CD14-positive monocyte (primary cell): ENCODE measurements around the gene TMEM54. TPM values are rescaled to one million over a fixed set of nuclear protein-coding genes. Genes with fewer than 3 reads are reported as not detected.
A peak's percentile ranks its signal among the peaks of the same experiment; 100 is the strongest.

Experiments
- DNase-seq, 3 donors: peaks; one replicate each; pipeline ENCODE4 v3.0.0-alpha.2; 2011 to 2022
- H2AFZ ChIP-seq: 2 replicates; pipeline ENCODE4 v1.6.0; 2012; ENCODE audit warnings: mild to moderate bottlenecking, low read depth, low read length, inconsistent platforms; ENCODE audit not compliant: insufficient read depth, poor library complexity, severe bottlenecking
- H3K27ac ChIP-seq, 2 donors: 1 replicate in 1 of 2; 2 replicates in 1 of 2; pipeline ENCODE4 v1.5.1; 2012 to 2013; ENCODE audit warnings: low read length in 2 of 2, control low read depth in 1 of 2, inconsistent platforms in 1 of 2, low read depth in 1 of 2, mild to moderate bottlenecking in 1 of 2
- H3K27me3 ChIP-seq, 2 donors: one replicate each; pipeline versions ENCODE4 v1.6.0 to v1.6.1; 2011 to 2013; ENCODE audit warnings: low read length in 2 of 2; ENCODE audit not compliant: control insufficient read depth in 2 of 2, insufficient read depth in 2 of 2
- H3K36me3 ChIP-seq, 2 donors: replicated peaks in 1 of 2; 1 replicate in 1 of 2; 2 replicates in 1 of 2; pipeline versions ENCODE4 v1.5.1 to v1.6.1; 2012 to 2013; ENCODE audit warnings: low read length in 2 of 2, control low read depth in 1 of 2, inconsistent platforms in 1 of 2, mild to moderate bottlenecking in 1 of 2; ENCODE audit not compliant: insufficient read depth in 2 of 2, control insufficient read depth in 1 of 2
- H3K4me1 ChIP-seq, 2 donors: 1 replicate in 1 of 2; 2 replicates in 1 of 2; pipeline versions ENCODE4 v1.5.1 to v1.6.1; 2012 to 2013; ENCODE audit warnings: low read length in 2 of 2, control low read depth in 1 of 2, inconsistent platforms in 1 of 2, mild to moderate bottlenecking in 1 of 2, moderate library complexity in 1 of 2; ENCODE audit not compliant: insufficient read depth in 2 of 2, control insufficient read depth in 1 of 2
- H3K4me2 ChIP-seq: replicated peaks from 2 replicates; pipeline ENCODE3; 2012; ENCODE audit warnings: low read length, moderate library complexity, mild to moderate bottlenecking; ENCODE audit not compliant: poor library complexity, severe bottlenecking; ENCODE audit errors: extremely low read depth
- H3K4me3 ChIP-seq, 3 experiments: fragments of 200-600 bp in 1 of 3; sonication (generic) in 1 of 3; replicated peaks in 1 of 3; 1 replicate in 2 of 3; 2 replicates in 1 of 3; pipeline ENCODE4 v1.5.1; 2011 to 2013; ENCODE audit warnings: low read length in 3 of 3, mild to moderate bottlenecking in 3 of 3, control low read depth in 2 of 3, low read depth in 2 of 3, inconsistent platforms in 1 of 3, moderate library complexity in 1 of 3
- H3K79me2 ChIP-seq: 2 replicates; pipeline ENCODE4 v1.6.0; 2012; ENCODE audit warnings: mild to moderate bottlenecking, control low read depth, inconsistent platforms, low read length, moderate library complexity; ENCODE audit not compliant: insufficient read depth
- H3K9ac ChIP-seq: 2 replicates; pipeline ENCODE4 v1.6.0; 2017; ENCODE audit warnings: low read length, mild to moderate bottlenecking; ENCODE audit not compliant: insufficient read depth, poor library complexity, severe bottlenecking
- H3K9me3 ChIP-seq, 2 donors: replicated peaks in 1 of 2; 1 replicate in 1 of 2; 2 replicates in 1 of 2; pipeline versions ENCODE4 v1.5.1 to v1.6.1; 2012 to 2013; ENCODE audit warnings: low read length in 2 of 2, control low read depth in 1 of 2; ENCODE audit not compliant: control insufficient read depth in 1 of 2, insufficient read depth in 1 of 2
- H4K20me1 ChIP-seq: 2 replicates; pipeline ENCODE4 v1.6.0; 2012; ENCODE audit warnings: mild to moderate bottlenecking, low read length, control low read depth, moderate library complexity; ENCODE audit not compliant: insufficient read depth
- H3K27ac Mint-ChIP-seq, 7 donors: one replicate each; pipeline ENCODE4 v1.8.0; 2020; ENCODE audit warnings: mild to moderate bottlenecking in 7 of 7, mixed read lengths in 7 of 7, moderate library complexity in 6 of 7, inconsistent platforms in 2 of 7
- H3K27me3 Mint-ChIP-seq, 3 donors: one replicate each; pipeline ENCODE4 v1.8.0; 2021 to 2022; ENCODE audit warnings: low read depth in 3 of 3, mild to moderate bottlenecking in 3 of 3, mixed read lengths in 3 of 3, moderate library complexity in 3 of 3, inconsistent platforms in 1 of 3
- H3K36me3 Mint-ChIP-seq, 2 donors: one replicate each; pipeline ENCODE4 v1.8.0; 2020; ENCODE audit warnings: mixed read lengths in 2 of 2, inconsistent platforms in 1 of 2, mild to moderate bottlenecking in 1 of 2
- H3K4me1 Mint-ChIP-seq: one replicate; pipeline ENCODE4 v1.8.0; 2020; ENCODE audit warnings: mild to moderate bottlenecking, mixed read lengths
- H3K4me3 Mint-ChIP-seq, 2 donors: one replicate each; pipeline ENCODE4 v1.8.0; 2020; ENCODE audit warnings: mild to moderate bottlenecking in 2 of 2, mixed read lengths in 2 of 2, moderate library complexity in 1 of 2
- H3K9me3 Mint-ChIP-seq, 7 donors: one replicate each; pipeline ENCODE4 v1.8.0; 2020 to 2022; ENCODE audit warnings: mixed read lengths in 7 of 7, mild to moderate bottlenecking in 6 of 7, moderate library complexity in 6 of 7, inconsistent platforms in 2 of 7
- WGBS: methylation state at CpG from one replicate; pipeline ENCODE4 v1.1.5; 2013; ENCODE audit warnings: missing lambda C conversion rate; ENCODE audit not compliant: insufficient coverage; 5-methylcytosine and 5-hydroxymethylcytosine counted together
- intact Hi-C, 2 donors: fragments of 100-400 bp; cut with micrococcal nuclease; formaldehyde crosslinking; loops; one replicate each; pipeline versions ENCODE4 v1.15.0 to v1.15.1; 2023
- polyA plus RNA-seq, 3 donors: library from polyadenylated mRNA; depleted of rRNA in 1 of 3; unstranded in 2 of 3; stranded (reverse) in 1 of 3; fragments of 300-500 nt in 2 of 3; fragments of >200 nt in 1 of 3; fragmentation: Illumina TruSeq in 2 of 3; gene quantifications; 1 replicate in 2 of 3; 2 replicates in 1 of 3; pipeline ENCODE4 v1.2.3, GENCODE V29; 2012 to 2021
- TF ChIP-seq, protein P1 (sequence below): fragments of 200-600 bp; IDR thresholded peaks from one replicate; pipeline ENCODE4 v1.8.0; 2022; ENCODE audit warnings: antibody characterized with exemption, mild to moderate bottlenecking

TMEM54 gene
- polyA plus RNA-seq, 3 donors, result 0.08 TPM; not detected in 2

DNA sequence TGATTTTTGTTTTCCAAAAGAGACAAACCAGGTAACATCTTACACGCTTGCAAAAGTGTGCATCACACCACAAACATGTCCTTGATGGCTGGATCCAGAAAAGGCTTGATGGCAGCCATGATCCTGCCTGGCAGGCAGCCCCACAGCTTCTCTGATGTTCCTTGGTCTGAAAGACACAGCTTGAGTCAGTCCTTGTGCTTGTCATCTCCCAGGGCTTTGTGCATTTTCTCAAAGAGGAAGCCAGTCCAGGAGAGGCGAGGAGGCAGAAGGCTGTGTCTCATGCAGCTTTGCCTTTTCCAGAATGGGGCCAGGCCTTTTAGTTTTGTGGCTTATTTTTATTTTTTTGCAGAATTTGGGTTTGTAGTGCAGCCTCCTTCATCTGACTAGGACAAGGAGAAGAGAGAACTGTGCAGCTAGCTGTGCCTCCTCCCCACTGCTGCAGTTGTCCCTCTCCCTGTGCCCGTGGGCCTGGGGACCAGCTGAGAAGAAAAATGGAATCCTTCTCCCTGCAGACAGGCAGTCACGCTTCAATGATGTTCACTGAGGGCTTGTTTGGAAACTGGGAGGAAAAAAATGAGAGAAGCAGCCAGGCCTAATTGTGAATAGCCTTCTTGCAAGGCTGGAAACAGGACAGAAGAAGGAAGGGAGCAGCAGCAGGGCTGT, 37.8 kb downstream of the TMEM54 start:
- H3K36me3 ChIP-seq, result peaks cover 16 to 56% of the 10 kb centered on the region in 2 donors
- Mint-ChIP-seq H3K36me3 (peaks cover 40 to 46% of the 10 kb centered on the region in 2 donors), H3K4me1 (no peaks in the 10 kb centered on the region), H3K9me3 (peaks cover 0 to 2% (median 0%) of the 10 kb centered on the region in 7 donors), H3K27ac (peak overlapping the region in 1 of 7 donors; percentile 6), H3K4me3 (no peak overlapping the region), H3K27me3 (peaks cover 0 to 4% (median 2%) of the 10 kb centered on the region in 3 donors)
- no peaks in the 10 kb centered on the region for H4K20me1 ChIP-seq
- H3K9ac ChIP-seq, result no peak overlapping the region
- no peaks in the 10 kb centered on the region for H3K4me1 ChIP-seq
- intact Hi-C loops, result no loop called here
- 100% methylated on average over 3 of the region's 4 CpGs for WGBS
- no peak overlapping the region for H3K27ac ChIP-seq
- TF ChIP-seq, protein P1, sequence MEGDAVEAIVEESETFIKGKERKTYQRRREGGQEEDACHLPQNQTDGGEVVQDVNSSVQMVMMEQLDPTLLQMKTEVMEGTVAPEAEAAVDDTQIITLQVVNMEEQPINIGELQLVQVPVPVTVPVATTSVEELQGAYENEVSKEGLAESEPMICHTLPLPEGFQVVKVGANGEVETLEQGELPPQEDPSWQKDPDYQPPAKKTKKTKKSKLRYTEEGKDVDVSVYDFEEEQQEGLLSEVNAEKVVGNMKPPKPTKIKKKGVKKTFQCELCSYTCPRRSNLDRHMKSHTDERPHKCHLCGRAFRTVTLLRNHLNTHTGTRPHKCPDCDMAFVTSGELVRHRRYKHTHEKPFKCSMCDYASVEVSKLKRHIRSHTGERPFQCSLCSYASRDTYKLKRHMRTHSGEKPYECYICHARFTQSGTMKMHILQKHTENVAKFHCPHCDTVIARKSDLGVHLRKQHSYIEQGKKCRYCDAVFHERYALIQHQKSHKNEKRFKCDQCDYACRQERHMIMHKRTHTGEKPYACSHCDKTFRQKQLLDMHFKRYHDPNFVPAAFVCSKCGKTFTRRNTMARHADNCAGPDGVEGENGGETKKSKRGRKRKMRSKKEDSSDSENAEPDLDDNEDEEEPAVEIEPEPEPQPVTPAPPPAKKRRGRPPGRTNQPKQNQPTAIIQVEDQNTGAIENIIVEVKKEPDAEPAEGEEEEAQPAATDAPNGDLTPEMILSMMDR, result no peak
- no peak overlapping the region for H3K4me2 ChIP-seq
- no peak for DNase-seq
- H3K9me3 ChIP-seq, result no peaks in the 10 kb centered on the region
- no peaks in the 10 kb centered on the region for H3K27me3 ChIP-seq
- H3K4me3 ChIP-seq, result no peak overlapping the region
- H3K79me2 ChIP-seq, result no peaks in the 10 kb centered on the region
- no peak overlapping the region for H2AFZ ChIP-seq

DNA sequence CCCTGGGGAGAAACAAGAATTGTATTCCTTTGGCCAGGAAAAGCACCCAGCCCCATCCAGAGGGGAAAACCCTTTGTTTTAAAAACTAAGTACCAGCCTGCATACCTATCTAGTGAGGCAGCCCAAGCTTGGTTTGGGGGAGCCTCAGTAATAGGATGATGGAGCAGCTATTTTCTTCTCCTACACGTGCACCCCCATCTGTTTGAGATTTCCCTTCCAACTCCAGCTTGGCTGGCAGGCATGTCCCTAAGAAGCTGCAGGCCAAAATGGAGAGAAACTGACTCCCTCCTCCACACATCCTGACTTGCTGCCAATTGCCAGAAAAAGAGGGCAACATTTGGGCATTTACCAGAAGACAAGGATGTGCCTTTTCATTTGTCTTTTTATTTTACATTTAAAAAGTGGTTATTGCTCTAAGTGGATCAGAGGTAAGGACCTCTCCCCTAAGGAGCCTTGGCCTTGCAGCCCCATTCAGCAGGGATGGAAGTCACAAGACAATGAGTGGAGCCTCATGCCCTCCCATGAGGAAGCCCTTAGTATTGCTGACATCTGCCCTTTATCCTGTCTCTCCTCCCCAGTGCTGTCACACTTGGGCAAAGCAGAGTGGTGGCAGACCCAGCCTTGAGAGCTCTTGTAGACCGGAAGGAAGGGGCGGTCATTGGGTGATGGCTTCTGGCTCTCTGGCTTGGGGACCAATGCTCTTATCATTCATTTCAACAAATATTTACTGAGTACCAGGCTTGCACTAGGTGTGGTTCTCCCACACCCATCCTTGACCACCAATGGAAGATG, 39.1 kb downstream of the TMEM54 start:
- H3K27ac Mint-ChIP-seq, result peak overlapping the region in 1 of 7 donors; percentile 22
- Histone ChIP-seq H3K27ac (no peak overlapping the region), H3K27me3 (no peaks in the 10 kb centered on the region), H3K36me3 (peaks cover 28 to 68% of the 10 kb centered on the region in 2 donors), H4K20me1 (no peaks in the 10 kb centered on the region), H3K9me3 (no peaks in the 10 kb centered on the region), H2AFZ (no peak overlapping the region), H3K79me2 (no peaks in the 10 kb centered on the region), H3K4me3 (no peak overlapping the region), H3K4me1 (no peaks in the 10 kb centered on the region), H3K4me2 (no peak overlapping the region), H3K9ac (no peak overlapping the region)
- no peak for DNase-seq
- H3K9me3 Mint-ChIP-seq, result peaks cover 0 to 2% (median 0%) of the 10 kb centered on the region in 7 donors
- H3K4me1 Mint-ChIP-seq, result no peaks in the 10 kb centered on the region
- no peak overlapping the region for H3K4me3 Mint-ChIP-seq
- H3K27me3 Mint-ChIP-seq, result peaks cover 0 to 2% (median 0%) of the 10 kb centered on the region in 3 donors
- WGBS, result 100% methylated on average over 1 of the region's 3 CpGs
- TF ChIP-seq, protein P1, result no peak
- peaks cover 49 to 50% of the 10 kb centered on the region in 2 donors for H3K36me3 Mint-ChIP-seq
- intact Hi-C loops, result no loop called here
